ENCODE measurements around the gene RPL7A.
"Not testable (repeated sequence)": the region's sequence is repeated elsewhere in the genome, so short reads cannot be mapped to it uniquely, and the experiment has no call there.

RPL7A gene

GRCh38 chr9:133329306-133330156 is 18.5 kb upstream of the RPL7A start:
- peak in 1 of 2 donors; percentile 37 for DNase-seq

DNA sequence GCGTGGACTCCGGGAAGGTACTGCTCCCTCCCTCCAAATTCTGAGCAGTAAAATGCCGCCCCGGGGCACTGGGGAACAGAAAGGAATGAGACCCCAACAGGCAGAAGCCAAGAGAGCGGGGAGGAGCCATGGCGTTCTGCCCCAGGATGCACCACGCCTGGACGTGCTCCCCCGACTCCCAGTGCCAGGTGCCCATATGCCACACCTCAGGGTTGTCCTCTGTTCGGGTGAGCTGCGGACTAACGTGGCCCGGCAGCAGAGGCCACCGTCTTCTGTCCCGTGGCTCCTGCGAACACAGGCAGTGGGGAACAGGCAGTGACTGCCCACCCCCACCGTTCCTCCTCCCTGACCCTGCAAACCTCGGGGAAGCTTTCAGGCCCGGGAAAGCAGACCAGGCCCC is 16.8 kb upstream of the RPL7A start:
- no peak for DNase-seq

- no peak for DNase-seq
These were observed 16.2 kb upstream of the RPL7A start for GRCh38 chr9:133331641-133332380.

GRCh38 chr9:133332381-133332730 is 15.7 kb upstream of the RPL7A start:
- no peak for DNase-seq

- no peak for DNase-seq
These were observed 15.0 kb upstream of the RPL7A start for GRCh38 chr9:133333011-133333410.

GRCh38 chr9:133333566-133333965 is 14.5 kb upstream of the RPL7A start:
- DNase-seq = no peak

DNA sequence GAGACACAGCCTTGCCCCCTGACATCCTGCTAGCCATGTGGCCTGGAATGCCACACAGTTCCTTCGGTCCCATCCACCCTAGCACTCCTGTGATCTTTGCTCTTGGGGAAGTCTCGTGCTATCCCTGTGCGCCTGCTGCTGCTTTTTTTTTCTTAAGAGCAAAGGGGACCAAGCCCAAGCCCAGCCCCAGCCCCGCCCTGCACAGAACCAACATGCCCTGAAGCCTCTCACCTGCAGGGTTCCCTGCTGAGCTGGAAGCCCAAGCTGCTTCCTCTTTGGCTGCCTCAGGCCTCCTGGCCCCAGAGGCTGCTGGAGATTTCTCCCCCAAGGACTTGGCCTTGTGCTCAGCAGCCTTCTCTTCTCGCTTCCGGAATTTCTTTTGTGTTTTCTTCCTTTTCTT is 13.9 kb upstream of the RPL7A start:
- no peak for DNase-seq

- not testable (repeated sequence) for DNase-seq
These were observed 13.1 kb upstream of the RPL7A start for GRCh38 chr9:133334888-133335287.

- DNase-seq = peak; percentile 89 to 92
These were observed 11.8 kb upstream of the RPL7A start, which contains the start of gene SURF6 for GRCh38 chr9:133335924-133336811. TSS of gene SURF6 (minus strand) at chr9:133336188. CDS start at chr9:133336132, 56 bp downstream.

DNA sequence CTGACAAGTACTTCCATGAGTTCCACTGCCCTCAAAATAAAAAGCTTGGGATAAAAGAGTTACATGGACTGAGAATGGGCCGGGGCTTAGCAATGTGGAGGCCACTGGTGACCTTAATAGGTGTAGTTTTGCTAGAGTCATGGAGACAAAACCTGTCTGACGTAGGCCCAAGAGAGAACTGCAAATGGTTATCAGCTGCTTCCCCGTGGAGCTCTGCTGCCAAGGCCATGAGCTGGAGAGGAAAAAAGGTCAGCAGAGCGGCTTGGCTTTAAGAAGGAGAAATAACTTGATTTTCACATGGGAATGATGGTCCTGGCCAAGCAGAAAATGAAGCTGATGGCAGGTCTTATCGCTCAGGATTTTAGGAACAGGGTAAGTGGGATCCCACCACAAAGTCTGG is 8.4 kb upstream of the RPL7A start:
- DNase-seq = no peak

- peak; percentile 63 to 67 for DNase-seq
These were observed 7.8 kb upstream of the RPL7A start for GRCh38 chr9:133340256-133340655.

GRCh38 chr9:133340916-133341315 is 7.1 kb upstream of the RPL7A start:
- DNase-seq = peak in 1 of 2 donors; percentile 24

- peak; percentile 86 to 89 for DNase-seq
These were observed 6.5 kb upstream of the RPL7A start for GRCh38 chr9:133341369-133342068.

- DNase-seq = no peak
These were observed 6.0 kb upstream of the RPL7A start for GRCh38 chr9:133342069-133342406.

DNA sequence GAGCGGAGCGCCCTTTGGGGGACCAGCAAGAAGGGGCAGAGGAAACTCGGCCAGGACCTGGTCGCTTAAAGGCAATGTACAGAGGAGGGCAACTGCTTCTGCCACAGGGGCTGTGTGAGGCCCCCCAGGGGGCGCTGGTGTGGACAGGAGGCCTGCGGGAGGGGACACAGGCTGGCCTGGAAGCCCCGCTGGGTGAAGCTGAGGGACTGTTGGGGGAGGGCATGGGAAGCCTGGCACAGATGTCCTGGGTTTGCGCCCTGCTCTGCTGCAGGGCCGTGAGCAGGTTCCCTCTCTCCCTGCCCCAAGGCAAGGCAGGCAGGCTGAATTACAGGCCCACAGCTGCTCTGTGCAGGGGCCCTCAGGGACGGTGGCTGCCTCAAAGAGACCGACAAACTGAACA is 5.4 kb upstream of the RPL7A start:
- DNase-seq = no peak

DNA sequence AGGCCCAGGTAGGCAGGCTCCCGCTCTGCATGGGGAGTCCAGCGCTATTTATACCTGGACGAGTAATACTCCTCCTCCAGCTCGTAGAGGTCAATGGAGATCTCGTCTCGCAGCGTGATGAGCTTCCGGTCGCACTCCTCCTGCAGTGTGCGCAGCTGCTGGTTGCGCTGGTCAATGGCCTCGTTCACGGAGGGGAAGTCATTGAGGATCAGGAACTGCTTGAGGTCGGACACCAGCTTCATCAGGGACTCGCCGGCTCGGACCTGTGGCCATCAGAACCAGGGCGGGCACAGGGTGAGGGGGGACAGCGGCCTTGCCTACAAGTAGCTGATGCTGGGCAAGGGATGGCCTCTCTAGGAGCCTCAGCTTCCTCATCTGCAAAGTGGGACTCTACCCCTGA is 3.9 kb upstream of the RPL7A start:
- no peak for DNase-seq

- DNase-seq = no peak
These were observed 3.0 kb upstream of the RPL7A start for GRCh38 chr9:133344979-133345378.

GRCh38 chr9:133345596-133345995 is 2.4 kb upstream of the RPL7A start:
- no peak for DNase-seq

DNA sequence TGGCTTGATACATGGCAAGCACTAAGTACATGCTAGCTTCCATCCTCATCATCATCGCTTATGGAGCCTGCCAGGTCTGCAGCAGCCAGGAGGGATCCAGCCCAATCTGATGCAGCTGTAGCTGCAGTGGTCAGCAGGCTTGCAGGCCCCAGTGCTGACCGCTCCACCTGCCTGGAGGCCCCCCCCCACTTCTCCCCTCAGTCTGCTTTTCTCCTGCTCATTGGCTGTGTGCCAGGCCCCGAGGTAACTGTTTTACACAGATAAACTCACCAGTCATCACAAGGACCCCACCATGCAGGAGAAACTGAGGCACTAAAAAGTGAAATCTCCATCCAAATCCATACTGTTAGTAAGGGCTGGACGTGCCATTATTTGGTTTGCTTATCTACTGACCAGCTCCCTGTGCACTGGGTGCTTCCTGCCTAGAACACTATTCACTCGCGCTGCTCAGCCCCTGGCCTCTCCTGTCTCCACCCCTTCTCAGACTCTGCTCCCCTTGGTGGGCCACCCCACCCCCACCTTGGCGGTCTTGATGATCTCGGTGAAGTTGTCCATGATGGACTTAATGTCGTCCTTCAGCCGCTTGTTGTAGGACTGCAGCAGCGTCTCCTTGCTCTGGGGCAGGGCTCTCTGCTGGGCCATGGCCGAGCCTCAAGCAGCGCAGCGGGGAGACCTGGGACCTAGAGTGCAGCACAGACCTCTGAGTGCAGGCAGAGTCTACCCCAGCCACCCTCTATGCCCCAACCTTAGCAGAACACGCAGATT is 1.8 kb upstream of the RPL7A start:
- DNase-seq = no peak

DNA sequence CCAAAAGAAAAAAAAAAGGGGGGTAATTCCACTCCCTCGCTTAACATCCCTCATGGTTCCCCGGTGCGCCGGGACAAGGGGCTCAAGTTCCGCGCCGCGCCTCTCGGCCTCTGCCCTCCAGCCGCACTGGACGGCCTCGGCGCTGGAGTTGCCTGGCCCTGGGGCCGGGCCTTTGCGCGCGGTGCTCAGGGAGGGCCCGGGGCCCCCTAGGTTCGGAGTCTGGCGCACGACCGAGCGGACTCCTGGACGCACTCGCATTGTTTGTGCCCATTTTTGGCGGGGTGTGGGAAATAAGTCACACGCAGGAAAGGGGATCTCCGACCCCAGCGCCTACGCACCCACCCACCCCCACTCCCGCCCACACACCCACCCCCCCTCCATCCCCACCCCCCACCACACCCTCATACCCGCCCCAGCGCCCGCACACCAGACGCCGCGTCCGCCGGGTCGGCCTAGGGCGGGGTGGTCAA is 468 bp upstream of the RPL7A start:
- peak; percentile 25 to 44 for DNase-seq

All from inflammatory macrophage (primary cell).